ENCODE data around the gene SLC6A6.

GRCh38 chr3:14525685-14526631, 123.6 kb downstream of the SLC6A6 start:
- TF ChIP-seq CTCF (IDR thresholded peaks at IDR 0.05; ENCODE audit: low read length) (no peak), EZH2 (IDR thresholded peaks at IDR 0.05; ENCODE audit: borderline replicate concordance, low read length) (no peak)

Data from OCI-LY1 (cell line).